AG04449 (cell line): Measurements from ENCODE around the gene HMGN1.
A peak's percentile ranks its signal among the peaks of the same experiment; 100 is the strongest.
"Not testable (repeated sequence)": the region's sequence is repeated elsewhere in the genome, so short reads cannot be mapped to it uniquely, and the experiment has no call there.

Source experiments
- CTCF ChIA-PET: fragments of 350-600 bp; formaldehyde crosslinking; extraction: SDS; loops from one replicate; lab custom pipeline; 2021; ENCODE audit warnings: antibody characterized with exemption; lab: Yijun Ruan, JAX
- POLR2A ChIA-PET: fragments of 400-600, 350-600 bp; formaldehyde crosslinking; extraction: SDS; loops from one replicate; lab custom pipeline; 2020; ENCODE audit warnings: antibody characterized with exemption, inconsistent platforms; lab: Yijun Ruan, JAX
- DNase-seq: peaks from one replicate; pipeline ENCODE4 v3.0.0-alpha.2; 2010; ENCODE audit warnings: low read depth, low spot score
- H3K4me3 ChIP-seq: 2 replicates; pipeline ENCODE4 v1.5.1; 2011; ENCODE audit warnings: low read depth, mild to moderate bottlenecking, control low read depth, low read length
- CTCF ChIP-seq: IDR thresholded peaks from one replicate; pipeline ENCODE4 v1.5.1; 2011; ENCODE audit warnings: mild to moderate bottlenecking, moderate library complexity, low read length, control low read depth, inconsistent platforms; ENCODE audit not compliant: insufficient read depth; ENCODE audit errors: missing control alignments

The HMGN1 gene

GRCh38 chr21:39374046-39374445 is 25.2 kb upstream of the HMGN1 start:
- no peak for DNase-seq
- no peak overlapping the region for H3K4me3 ChIP-seq
- TF ChIP-seq CTCF: no peak
- ChIA-PET POLR2A (no interaction called here), CTCF (interaction anchor here (1.1 to 2.4 kb wide), 6 partner anchors 11 to 150 kb away, joined by 3 to 8 read pairs (median 6); no protein-coding TSS in a partner anchor)

GRCh38 chr21:39373634-39374033 is 24.7 kb upstream of the HMGN1 start:
- TF ChIP-seq CTCF: peak; percentile 45
- DNase-seq: no peak
- POLR2A ChIA-PET: no interaction called here
- H3K4me3 ChIP-seq: no peak overlapping the region
- CTCF ChIA-PET: interaction anchor here (0.6 to 2.4 kb wide), 8 partner anchors 11 to 150 kb away, joined by 3 to 8 read pairs (median 6); no protein-coding TSS in a partner anchor

- H3K4me3 ChIP-seq, DNase-seq, CTCF ChIA-PET, POLR2A ChIA-PET: not testable (repeated sequence)
Measured at GRCh38 chr21:39369896-39370288, 21.0 kb upstream of the HMGN1 start.

- TF ChIP-seq CTCF: no peak
- CTCF ChIA-PET: no interaction called here
- H3K4me3 ChIP-seq: no peak overlapping the region
- DNase-seq: no peak
- POLR2A ChIA-PET: no interaction called here
Measured at GRCh38 chr21:39367783-39368182, 18.9 kb upstream of the HMGN1 start.

GRCh38 chr21:39366563-39366962 is 17.7 kb upstream of the HMGN1 start:
- DNase-seq: no peak
- ChIA-PET POLR2A (no interaction called here), CTCF (no interaction called here)
- H3K4me3 ChIP-seq: no peak overlapping the region
- no peak for TF ChIP-seq CTCF

GRCh38 chr21:39364949-39365348 is 16.1 kb upstream of the HMGN1 start:
- TF ChIP-seq CTCF: no peak
- POLR2A ChIA-PET: no interaction called here
- CTCF ChIA-PET: no interaction called here
- no peak overlapping the region for H3K4me3 ChIP-seq
- DNase-seq: no peak

- DNase-seq: no peak
- ChIA-PET POLR2A (no interaction called here), CTCF (interaction anchor here (1.8 kb wide), 1 partner anchor 10 kb away, joined by 7 read pairs; no protein-coding TSS in a partner anchor)
- no peak for TF ChIP-seq CTCF
- H3K4me3 ChIP-seq: no peak overlapping the region
Measured at GRCh38 chr21:39363607-39364555, 15.0 kb upstream of the HMGN1 start.
